Middle frontal gyrus (tissue), 1 donor: Measurements from ENCODE around the gene SULT1C4.
"Not testable (repeated sequence)": the region's sequence is repeated elsewhere in the genome, so short reads cannot be mapped to it uniquely, and the experiment has no call there.

ENCODE experiments used
- DNase-seq: peaks from one replicate; pipeline ENCODE4 v3.0.0-alpha.2; 2015; ENCODE audit warnings: low spot score; ENCODE audit errors: extremely low spot score

SULT1C4 gene

DNA sequence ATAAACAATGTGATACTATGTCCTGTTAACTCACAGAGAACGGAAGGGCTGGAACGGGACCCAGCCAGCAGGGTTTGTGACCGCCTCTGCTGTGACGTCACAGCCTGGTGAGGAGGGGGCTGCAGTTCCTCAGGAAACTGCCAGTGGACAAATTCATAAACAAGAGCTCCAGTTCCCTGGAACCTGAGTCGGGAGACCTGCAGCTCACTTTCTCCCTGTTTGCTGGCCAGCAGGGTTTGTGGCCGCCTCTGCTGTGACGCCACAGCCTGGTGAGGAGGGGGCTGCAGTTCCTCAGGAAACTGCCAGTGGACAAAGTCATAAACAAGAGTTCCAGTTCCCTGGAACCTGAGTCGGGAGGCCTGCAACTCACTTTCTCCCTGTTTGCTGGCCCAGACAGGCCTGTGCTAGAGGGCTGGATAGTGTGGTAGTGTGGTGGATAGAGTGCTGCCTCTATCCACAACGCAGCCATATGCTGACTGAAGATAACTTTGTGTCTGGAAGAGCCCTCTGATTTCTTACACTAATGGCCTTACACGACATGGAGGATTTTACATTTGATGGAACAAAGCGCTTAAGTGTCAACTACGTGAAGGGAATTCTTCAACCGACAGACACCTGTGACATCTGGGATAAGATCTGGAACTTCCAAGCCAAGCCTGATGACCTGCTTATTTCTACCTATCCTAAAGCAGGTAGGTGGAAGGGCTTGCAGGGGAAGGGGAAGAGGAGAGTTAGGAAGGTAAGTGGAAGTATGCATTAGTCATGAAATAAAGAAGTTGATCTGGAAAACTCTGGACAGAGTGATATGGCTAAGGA is at the start of gene SULT1C4:
Gene SULT1C4 (plus strand): TSS at position 140 of the 816 bp plus-strand sequence. CDS start 384 bp downstream, at position 524.
- DNase-seq = no peak

DNA sequence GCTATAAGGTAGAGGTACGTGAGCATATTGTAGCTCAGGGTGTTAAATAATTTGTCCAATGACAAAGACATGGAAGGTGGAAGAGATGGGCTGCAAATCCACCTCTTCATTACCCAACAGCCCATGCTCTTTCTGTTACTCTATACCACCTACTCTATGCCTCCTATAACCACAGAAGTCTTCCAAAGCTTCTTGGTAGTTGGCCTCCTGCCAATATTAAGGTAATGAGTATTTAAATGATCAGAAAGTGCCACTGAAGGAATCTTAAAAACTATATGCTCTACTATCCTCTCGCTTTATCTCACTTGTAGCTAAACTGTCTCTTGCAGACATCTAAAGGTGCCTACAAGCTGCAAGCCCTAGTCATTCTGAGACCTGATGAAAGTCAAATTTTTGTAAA is 48.0 kb upstream of the SULT1C4 start:
- DNase-seq = no peak

DNA sequence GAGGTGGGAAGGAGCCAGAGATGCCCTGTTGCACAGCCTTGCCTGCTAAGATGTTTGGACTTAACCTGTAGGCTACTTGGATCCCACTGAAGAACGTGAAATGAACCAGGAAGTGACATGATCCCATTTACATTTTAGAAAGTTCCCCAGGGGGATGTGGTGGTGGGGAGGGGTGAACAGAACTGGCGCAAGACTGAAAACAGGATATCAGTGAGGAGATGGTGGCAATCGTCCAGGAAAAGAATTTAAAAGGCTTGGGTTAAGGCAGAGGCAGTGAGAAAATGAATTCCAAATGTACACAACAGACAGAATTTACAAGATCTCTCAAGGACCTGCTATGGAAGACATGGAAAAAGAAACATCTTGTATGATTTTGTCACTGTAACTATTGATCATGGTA is 46.8 kb upstream of the SULT1C4 start:
- DNase-seq = no peak

DNA sequence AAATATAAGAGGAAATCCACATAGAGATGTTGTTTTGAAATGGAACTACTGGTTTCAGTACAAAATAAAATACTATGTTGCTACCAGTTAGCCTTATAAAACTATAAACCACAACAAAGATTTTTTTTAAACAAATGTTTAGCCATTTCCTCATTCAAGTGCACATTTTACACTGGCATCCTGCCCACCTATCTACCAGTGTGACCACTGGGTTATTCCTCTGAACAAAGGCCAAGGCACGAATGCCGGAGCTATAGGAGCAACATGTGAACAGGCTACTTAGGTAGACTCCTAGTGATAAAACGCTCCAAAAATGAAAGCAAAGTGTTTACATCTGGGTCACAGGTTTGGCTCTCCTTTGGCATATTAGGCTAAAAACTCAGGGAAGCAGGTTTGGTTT is 31.8 kb upstream of the SULT1C4 start:
- DNase-seq = no peak

DNA sequence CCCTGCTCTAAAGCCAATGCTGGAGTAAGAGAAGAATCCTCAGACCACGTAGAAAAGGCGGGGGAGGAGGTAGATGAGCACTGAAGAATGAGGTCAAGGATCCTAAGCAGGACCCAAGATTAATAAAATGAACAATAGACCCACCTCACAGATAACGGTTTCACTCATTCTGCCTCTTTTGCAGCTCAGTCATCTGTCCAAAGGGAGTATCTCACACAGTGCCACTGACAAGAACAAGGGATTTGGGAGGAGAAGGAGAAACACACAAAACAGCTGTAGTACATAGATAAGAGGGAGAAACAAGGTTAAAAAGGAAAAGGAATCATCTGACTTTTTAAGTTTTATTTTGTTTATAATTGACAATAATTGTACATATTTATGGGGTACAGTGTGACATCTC is 30.9 kb upstream of the SULT1C4 start:
- no peak for DNase-seq

DNA sequence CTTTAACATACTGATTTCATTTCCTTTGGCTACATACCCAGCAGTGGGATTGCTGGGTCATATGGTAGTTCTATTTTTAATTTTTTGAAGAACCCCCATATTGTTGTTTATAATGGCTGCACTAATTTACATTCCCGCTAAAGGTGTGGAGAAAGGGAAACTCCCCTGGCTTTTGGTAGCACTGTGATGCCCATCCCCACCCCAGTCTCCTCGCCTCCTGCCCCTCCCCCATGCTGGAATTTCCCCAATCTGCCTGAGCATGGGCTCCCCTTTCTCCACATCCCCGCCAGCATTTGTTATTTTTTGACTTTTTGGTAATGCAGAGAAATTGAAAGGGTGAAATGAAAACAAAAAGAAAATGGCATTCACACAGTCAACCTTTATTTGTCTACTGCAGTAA is 30.0 kb upstream of the SULT1C4 start:
- DNase-seq = no peak

DNA sequence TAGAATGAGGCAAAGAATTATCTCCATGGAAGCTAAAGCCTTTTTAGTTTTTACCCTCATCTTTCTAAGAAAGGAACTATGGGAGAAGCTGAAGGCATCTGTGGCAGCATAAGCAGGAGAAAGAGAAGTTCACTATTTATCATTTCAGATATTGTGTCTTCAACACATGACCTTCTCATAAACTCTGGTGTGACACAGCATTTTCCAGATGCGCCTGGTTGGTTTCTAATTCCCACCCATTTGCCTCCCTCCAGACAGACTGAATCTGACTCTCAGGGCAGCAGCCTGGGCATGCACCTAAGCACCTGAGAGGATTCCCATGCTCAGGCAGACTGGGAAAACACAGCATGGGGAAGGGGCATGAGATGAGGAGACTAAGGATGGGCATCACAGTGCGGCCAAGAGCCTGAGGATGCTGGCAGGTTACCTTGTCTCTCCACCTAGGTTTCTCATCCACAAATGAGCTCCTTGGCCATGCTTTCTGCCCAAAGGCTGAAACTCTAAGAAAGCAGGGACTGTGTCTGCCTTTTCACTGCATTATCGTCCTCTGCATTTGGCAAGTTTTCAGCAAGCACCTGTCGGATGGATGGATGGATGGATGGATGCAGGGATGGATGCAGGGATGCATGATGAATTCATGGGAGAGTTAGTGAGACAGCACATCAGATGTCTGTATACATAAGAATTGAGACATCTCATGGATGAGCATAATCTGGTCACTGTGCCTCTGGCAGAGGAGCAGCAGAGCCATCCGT is 28.8 kb upstream of the SULT1C4 start:
- DNase-seq = no peak

DNA sequence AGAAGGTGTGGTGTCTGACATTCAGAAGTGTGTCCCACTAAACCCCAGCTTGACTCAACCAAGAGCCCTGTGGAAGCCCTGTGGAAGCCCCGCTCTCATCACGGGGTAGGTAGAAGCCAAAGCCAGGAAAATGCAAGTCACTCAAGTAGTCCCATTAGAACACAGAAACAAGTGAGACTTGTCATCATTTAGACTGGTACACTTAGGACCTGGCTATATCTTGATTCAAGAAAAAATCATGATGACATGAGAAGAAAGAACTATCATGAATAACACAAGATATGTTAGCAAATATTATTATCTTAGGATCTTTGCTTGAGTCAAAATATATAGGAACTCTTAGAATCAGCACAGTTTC is 28.2 kb upstream of the SULT1C4 start:
- no peak for DNase-seq

DNA sequence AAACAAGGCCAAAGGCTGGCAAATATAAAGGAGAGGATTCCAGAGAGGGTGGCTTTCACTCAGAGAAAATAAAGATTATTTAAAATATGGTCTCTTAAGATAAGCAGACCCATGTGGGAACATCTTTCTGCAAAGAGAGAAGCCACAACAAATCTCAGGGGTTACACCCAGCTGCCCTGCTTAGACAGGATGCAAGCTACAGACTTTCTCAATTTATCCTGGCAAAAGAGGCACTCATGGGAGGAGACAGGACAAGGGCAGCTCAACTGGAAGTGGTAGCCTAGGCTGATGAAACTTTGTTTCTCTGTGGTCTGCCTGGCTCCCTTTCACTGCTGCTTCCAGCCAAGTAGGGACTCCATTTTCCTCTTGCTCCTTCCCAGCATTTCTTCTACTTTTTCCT is 25.9 kb upstream of the SULT1C4 start:
- no peak for DNase-seq

- DNase-seq = no peak
These were observed 23.6 kb upstream of the SULT1C4 start for GRCh38 chr2:108354136-108354535.

GRCh38 chr2:108355906-108356734 is 21.6 kb upstream of the SULT1C4 start:
- no peak for DNase-seq

DNA sequence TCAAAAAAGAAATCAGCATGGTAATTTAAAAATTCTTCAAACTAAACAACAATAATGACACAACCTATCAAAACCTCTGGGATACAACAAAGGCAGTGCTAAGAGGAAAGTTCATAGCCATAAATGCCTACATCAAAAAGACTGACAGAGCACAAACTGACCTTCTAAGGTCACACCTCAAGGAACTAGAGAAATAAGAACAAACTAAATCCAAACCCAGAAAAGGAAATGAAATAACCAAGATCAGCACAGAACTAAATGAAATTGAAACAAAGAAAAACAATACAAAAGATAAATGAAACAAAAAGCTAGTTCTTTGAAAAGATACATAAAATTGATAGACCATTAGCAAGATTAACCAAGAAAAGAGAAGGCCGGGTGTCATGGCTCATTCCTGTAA is 18.4 kb upstream of the SULT1C4 start:
- DNase-seq = not testable (repeated sequence)

DNA sequence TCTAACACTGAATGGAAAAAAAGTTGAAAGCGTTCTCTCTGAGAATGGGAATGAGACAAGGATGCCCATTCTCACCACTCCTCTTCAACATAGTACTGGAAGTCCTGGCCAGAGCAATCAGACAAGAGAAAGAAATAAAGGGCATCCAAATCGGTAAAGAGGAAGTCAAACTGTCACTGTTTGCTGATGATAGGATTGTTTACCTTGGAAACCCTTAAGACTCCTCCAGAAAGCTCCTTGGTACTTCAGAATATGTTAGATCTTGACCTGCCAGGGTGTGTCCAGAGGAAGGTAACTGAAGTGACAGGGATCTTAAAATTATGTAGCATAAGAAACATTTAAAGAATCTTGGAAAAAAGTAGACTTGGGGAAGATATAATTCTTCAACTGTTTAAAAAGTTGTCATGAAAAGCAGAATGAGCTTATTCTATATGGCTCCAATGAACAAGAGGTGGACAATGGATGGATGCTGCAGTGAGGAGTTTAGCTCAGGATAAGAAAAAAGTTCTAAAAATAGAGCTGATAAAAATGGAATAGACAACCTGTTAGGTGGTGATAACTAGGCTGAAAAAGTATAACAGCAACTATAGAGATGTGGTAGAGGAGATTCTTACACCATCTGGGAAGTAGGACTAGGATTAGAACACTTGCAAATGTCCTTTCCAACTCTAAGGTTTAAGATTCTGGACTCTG is 16.8 kb upstream of the SULT1C4 start:
- DNase-seq = no peak

DNA sequence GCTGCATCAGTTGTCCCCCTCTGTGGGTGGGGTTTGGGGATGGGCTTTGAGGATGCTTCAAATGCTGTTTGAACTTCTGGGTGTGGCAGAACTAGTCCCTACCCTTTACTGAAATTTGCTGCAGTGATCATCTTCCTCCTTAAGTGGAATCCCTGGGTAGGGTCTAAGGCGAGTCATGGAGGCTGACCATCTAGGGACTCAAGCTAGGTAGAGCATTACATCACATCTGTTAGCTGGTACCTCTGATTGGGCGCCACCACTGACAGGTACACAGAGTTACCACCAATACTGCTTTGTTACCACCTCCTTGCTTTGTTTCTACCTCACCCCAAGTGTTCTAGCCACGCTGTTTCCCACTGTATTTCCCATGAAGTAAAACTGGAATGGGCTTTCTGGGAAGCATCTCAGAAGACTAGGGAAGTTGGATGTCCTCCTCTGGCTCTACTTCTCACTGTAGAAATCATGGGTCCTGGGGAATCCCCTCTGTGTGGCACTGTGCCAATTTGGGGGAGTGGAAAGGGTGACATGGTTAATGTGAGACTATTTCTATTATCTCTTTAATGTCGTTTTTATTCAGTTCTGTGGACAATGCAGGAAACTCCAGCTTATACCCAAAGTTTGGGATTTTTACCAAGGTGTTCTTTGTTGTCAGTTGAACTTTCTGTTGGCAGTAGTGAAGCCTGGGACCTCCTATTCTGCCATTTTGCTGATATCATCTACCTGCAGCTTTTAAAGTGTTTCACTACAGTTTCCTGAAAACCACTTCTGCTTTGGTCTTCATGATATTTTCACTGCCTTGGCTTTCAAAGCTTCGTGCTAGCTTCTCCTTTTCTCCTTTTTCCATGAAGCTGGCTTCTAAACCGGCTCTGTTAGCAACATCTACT is 14.5 kb upstream of the SULT1C4 start:
- no peak for DNase-seq

DNA sequence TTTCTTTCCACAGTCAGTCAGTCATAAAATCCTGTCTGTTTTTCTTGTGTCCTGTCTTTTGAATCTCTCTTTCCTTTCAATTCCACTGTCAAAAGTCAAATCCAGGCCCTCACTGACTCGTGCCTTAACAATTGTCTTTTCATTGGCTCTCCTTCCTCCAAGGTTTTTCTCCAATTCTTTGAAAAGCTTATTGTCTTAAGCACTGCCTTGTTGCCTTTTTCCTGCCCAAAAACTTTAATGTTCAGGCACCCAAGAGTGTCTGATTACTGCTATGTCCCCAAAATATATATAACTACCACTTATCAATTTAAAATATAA is 13.9 kb upstream of the SULT1C4 start:
- no peak for DNase-seq

DNA sequence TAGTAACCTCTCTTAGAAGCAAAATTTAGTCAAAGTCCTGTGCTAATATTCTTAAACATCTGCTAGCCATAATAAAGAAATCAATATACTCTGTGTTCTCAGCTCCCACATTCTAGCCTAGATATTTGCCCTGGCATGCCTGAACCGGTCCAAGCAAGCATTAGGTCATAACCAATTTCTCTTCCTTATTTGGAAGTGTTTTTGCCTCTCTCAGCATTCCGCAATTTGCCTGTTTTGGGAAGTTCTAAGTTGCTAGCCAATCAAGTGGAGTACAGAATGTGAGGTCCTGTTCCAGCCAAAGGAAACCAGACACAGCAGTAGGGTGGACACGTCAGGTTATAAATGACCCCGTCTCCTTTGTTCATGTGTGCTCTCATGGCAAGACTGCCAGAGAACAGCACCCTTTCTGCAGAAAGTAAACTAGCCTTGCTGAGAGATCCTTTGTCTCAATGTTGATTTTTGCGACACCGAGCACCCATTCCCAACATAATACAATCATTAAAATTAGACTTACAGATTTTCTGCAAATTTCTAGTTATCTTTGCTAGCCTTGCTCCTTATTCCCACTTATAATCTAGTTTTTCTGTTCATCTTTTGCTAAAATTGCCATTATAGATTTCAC is 13.0 kb upstream of the SULT1C4 start:
- no peak for DNase-seq

DNA sequence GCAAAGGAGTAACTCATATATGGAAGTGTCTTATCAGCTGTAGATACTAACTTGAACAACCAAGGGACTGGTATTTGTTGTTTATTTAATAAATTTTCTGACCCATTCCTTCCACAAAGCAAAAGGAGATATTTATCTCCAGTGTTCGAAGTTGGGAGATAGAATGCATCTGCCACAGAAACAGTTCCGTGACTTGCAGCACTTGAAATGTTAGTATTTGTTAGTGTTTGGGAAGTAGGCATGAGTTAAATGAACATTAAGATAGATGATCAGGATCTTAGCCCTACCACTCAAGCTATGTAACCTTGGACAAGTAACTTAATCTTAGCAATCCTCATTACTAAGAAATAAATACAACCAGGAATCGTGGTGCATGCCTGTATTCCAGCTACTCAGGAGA is 12.1 kb upstream of the SULT1C4 start:
- no peak for DNase-seq

- no peak for DNase-seq
These were observed 10.7 kb upstream of the SULT1C4 start for GRCh38 chr2:108367014-108367413.

- no peak for DNase-seq
These were observed 10.1 kb upstream of the SULT1C4 start for GRCh38 chr2:108367561-108368175.

DNA sequence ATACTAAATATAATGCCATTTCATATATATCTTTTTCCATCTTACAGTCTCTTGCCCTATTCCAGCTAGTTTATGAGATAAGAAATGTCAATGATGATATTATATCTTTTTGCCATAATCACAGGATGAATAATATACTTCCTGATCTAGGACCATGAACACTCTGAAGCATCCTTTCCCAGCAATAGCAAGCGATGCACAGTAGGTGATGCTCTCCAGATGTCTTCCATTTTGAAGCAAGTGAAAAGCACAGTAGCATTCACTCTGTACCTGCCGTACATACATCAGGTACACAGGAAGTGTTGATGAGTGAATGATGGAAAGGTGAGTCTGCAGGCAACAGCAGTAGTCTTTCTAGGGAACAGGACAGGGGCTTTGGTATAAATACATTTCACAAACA is 8.6 kb upstream of the SULT1C4 start:
- no peak for DNase-seq
